Activated CD8-positive, alpha-beta memory T cell treated with anti-CD3 and anti-CD28 coated beads for 36 hours (primary cell): ENCODE results near the gene RSRC2. TPM values are rescaled to one million over a fixed set of nuclear protein-coding genes. Genes with fewer than 3 reads are reported as not detected.
"Not testable (repeated sequence)": the region's sequence is repeated elsewhere in the genome, so short reads cannot be mapped to it uniquely, and the experiment has no call there.

Experiments
- CTCF ChIA-PET: fragments of 350-600 bp; sonication (Branson Sonifier 250); formaldehyde crosslinking; loops from one replicate; lab custom pipeline; 2021; ENCODE audit warnings: antibody characterized with exemption; lab: Charles Lee
- POLR2A ChIA-PET: fragments of 350-600 bp; sonication (Branson Sonifier 250); formaldehyde crosslinking; loops from one replicate; lab custom pipeline; 2021; ENCODE audit warnings: antibody characterized with exemption; lab: Charles Lee
- total RNA-seq, 2 experiments: library from RNA; stranded (reverse); gene quantifications; one replicate each; pipeline ENCODE4 v1.2.3, GENCODE V29; 2021

RSRC2 gene
- total RNA-seq, 2 experiments from 2014 or later: 84.1 to 89.4 TPM

DNA sequence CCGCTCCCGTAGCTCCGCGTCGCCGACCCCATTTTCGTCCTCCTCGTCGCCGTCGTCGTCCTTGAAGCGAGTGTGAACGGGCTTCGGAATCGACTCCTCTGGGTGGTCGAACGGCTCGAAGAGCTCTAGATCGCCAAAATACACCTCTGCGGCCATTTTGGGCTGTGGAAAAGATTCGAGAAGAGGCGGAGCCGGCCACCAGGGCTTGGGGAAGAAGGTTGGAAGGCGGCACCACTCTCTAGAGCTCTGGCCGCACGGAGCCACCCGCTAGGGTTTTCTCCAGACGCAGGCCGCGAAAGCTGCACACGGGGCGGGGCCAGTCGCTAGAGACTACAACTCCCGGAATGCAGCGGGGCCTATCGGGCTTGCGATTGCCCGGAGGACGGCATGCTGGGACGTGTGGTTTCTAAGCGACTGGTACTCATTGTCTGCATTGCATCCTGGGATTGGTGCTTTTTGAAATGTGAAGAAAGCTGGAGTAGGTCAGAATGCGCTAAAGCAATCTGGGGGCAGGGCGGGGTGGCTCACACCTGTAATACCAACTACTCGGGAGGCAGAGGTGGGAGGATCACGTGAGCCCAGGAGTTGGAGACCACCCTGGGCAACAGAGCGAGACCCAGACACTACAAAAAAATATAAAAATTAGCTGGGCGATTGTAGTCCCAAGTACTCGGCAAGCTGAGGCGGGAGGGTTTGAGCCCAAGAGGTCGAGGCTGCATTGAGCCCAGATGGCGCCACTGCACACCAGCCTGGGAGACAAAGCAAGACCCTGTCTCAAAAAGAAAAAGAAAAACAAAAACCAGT, 25.8 kb downstream of the RSRC2 start, which contains the start of gene ZCCHC8:
TSS of gene ZCCHC8 (minus strand) at position 248 of the 804 bp plus-strand sequence. CDS start at position 156, 92 bp downstream.
- CTCF ChIA-PET: interaction anchor here (1.3 to 2.5 kb wide), 5 partner anchors 12 to 101 kb away, joined by 3 to 10 read pairs (median 3); partner anchors contain the start of genes KNTC1 and RSRC2
- POLR2A ChIA-PET: interaction anchor here (0.5 to 3.1 kb wide), 13 partner anchors 9 to 1285 kb away, joined by 3 to 48 read pairs (median 3); partner anchors contain the start of genes KNTC1 and RSRC2

DNA sequence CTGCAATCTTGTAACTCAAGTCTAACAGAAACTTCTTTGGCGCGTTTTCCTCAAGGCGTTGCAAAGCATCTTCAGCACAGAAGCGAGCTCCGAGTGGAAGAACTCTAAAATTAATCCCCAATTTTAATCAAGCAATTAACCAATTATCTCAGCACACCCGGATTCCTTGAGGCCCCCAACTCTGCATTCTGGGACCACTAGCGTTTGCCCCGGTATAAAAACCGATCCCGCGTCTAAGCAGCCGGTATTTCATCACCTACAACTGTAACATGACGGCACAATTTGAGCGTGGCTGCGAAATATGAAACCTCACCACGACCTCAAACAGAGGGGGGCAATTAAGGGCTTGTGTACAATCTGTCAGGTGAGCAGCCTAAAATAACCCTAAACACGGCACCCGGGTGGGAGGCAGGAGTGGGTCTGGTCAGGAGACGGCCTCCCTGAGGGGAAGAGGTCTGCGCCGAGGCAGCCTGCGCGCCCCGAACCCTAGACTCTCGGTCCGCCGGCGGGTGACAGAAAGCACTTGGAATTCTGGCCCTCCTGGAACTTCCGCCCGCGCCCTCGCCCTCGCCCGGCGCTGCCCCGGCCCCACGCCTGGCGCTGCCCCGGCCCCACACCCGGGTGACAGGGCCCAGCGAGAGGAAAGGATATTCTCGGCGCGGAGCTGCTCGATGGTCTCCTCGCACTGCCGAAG, 26.6 kb downstream of the RSRC2 start:
- ChIA-PET POLR2A (interaction anchor here (0.5 to 3.1 kb wide), 8 partner anchors 8 to 1285 kb away, joined by 3 to 48 read pairs (median 4); partner anchors contain the start of genes KNTC1 and RSRC2), CTCF (interaction anchor here (1.3 to 2.5 kb wide), 5 partner anchors 12 to 100 kb away, joined by 3 to 10 read pairs (median 3); partner anchors contain the start of genes KNTC1 and RSRC2)

DNA sequence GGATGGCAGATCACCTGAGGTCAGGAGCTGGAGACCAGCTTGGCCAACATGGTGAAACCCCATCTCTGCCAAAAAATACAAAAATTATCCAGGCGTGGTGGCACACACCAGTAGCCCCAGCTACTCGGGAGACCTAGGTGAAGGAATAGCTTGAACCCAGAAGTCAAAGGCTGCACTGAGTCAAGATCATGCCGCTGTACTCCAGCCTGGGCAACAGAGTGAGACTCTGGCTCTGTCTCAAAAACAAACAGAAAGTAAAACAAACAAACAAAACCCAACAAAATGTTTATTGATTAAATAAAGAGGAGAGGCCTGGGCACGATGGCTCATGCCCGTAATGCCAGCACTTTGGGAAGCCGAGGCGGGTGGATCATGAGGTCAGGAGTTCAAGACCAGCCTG, 31.5 kb downstream of the RSRC2 start:
- ChIA-PET POLR2A (no interaction called here), CTCF (interaction anchor here (1.1 kb wide), 1 partner anchor 142 kb away, joined by 3 read pairs; no protein-coding TSS in a partner anchor)

DNA sequence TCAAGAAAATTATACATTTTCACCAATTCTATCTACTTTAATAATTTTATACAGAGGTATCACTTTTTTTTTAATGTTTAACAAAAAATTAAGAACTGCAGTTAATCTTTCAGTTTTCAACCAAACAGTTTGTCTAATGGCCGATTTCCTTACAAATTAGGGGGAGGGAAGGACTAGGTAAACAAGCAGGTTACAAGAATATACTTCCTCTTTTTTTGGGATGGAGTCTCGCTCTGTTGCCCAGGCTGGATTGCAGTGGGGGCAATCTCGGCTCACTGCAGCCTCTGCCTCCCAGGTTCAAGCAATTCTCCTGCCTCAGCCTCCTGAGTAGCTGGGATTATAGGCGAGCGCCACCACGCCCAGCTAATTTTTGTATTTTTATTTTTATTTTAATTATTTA, 33.5 kb downstream of the RSRC2 start:
- POLR2A ChIA-PET, CTCF ChIA-PET: not testable (repeated sequence)

DNA sequence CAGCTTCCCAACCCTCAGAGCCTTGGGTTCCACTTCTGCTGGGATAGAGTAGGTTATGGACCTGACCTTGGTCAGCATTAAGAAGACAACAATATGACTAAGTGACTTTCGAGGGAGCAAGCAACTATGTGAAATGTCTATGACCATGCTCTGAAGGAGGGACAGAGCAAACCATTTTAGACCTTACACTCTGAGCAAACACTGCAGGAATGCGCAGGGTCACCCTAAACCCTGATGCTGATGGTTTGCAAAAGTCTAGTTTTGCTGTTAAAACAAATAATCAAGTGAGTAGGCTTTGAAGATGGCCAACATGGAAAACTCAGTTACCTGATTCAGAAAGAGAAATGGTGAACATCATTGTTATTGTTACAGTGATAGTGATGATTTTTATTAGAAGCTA, 34.7 kb downstream of the RSRC2 start:
- ChIA-PET CTCF (no interaction called here), POLR2A (interaction anchor here (1.1 kb wide), 1 partner anchor 9 kb away, joined by 7 read pairs; the partner anchor contains the start of gene ZCCHC8)

DNA sequence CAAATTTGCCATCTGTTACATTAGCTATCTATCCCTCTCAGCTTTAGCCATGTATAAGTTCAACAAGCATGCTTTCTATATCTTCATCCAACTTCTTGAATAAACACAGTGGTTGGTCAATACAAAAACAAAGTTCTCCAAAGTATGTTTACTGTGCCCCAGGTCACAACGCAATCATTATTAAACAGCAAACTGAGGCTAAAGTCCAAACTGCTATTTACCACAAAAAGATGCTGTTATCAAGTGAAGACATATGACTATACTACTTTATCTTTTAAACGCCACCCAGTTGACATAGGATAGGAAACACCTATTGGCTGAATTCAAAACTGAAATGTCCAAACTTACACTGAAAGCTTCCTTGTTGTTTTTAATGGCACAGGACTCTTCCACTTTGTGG, 37.7 kb downstream of the RSRC2 start:
- POLR2A ChIA-PET: interaction anchor here (0.6 kb wide), 1 partner anchor 113 kb away, joined by 3 read pairs; no protein-coding TSS in a partner anchor
- CTCF ChIA-PET: interaction anchor here (0.6 kb wide), 1 partner anchor 528 kb away, joined by 3 read pairs; no protein-coding TSS in a partner anchor

DNA sequence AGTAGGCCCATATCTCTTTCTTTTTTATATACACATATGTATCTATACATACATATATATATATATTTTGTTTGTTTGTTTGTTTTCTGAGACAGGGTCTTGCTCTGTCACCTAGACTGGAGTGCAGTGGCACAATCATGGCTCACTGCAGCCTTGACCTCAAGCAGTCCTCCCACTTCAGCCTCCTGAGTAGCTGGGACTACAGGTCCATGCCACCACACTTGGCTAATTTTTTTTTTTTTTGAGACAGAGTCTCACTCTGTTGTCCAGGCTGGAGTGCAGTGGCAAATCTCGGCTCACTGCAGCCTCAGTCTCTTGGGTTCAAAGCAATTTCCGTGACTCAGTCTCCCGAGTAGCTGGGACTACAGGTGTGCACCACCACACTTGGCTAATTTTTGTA, 38.9 kb downstream of the RSRC2 start:
- POLR2A ChIA-PET: not testable (repeated sequence)
- CTCF ChIA-PET: interaction anchor here (0.6 kb wide), 1 partner anchor 49 kb away, joined by 4 read pairs; no protein-coding TSS in a partner anchor

DNA sequence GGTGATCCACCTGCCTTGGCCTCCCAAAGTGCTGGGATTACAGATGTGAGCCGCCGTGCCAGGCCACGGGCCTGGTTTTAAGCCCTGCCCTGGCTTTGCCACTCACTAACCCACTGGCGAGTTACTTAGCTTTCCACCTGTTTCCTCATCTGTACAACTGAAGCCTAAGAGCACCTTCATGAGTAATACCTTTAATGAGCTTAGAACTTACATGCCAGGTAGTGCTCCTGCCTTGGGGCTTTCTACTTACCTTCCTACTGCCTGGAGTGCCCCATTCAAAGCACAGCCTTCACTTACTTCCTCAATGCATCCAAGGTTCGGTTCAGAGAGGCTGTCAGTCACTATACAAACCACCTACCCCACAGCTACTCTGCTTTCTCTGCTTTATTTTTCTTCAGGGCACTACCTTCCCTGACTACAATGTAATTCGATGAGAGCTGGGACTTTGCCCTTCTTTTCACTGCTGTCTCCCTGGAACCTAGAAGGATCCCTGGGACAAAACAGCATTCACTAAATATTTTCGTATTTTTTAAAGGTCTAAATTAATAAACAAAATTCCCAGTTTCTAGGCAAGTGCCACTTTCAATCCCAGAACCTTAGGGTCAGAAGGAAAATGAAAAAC, 39.8 kb downstream of the RSRC2 start:
- ChIA-PET CTCF (interaction anchor here (0.7 kb wide), 1 partner anchor 99 kb away, joined by 3 read pairs; no protein-coding TSS in a partner anchor), POLR2A (no interaction called here)

DNA sequence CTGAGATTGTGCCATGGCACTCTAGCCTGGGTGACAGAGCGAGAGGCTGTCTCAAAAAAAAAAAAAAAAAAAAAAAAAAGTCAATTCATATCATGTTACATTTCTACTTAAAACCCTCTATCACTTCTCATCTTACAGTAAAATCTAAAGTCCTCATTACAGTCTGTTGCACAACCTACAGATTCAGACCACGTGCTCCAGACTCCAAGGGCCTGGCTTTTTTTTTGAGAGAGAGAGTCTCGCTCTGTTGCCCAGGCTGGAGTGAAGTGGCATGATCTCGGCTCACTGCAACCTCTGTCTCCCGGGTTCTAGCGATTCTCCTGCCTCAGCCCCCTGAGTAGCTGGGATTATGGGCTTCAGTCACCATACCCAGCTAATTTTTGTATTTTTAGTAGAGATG, 40.4 kb downstream of the RSRC2 start:
- CTCF ChIA-PET: interaction anchor here (0.7 kb wide), 1 partner anchor 100 kb away, joined by 3 read pairs; no protein-coding TSS in a partner anchor
- POLR2A ChIA-PET: not testable (repeated sequence)

DNA sequence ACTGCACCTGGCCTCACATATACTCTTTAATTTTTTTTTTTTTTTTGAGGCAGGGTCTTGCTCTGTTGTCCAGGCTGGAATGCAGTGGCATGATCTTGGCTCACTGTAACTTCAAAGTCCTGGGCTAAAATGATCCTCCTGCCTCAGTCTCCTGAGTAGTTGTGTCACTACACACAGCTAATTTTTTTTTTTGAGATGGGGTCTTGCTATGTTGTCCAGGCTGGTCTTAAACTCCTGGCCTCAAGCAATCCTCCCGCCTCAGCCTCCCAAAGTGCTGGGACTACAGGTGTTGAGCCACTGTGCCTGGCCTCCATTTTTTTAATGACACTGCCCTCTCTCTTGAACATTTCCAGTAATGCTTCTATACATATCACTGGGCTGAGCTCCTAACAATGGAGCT, 42.4 kb downstream of the RSRC2 start:
- ChIA-PET POLR2A (interaction anchor here (0.9 kb wide), 1 partner anchor 14 kb away, joined by 3 read pairs; no protein-coding TSS in a partner anchor), CTCF (interaction anchor here (0.6 to 1.3 kb wide), 3 partner anchors 14 to 17 kb away, joined by 3 to 4 read pairs (median 3); partner anchors contain the start of gene ZCCHC8)

DNA sequence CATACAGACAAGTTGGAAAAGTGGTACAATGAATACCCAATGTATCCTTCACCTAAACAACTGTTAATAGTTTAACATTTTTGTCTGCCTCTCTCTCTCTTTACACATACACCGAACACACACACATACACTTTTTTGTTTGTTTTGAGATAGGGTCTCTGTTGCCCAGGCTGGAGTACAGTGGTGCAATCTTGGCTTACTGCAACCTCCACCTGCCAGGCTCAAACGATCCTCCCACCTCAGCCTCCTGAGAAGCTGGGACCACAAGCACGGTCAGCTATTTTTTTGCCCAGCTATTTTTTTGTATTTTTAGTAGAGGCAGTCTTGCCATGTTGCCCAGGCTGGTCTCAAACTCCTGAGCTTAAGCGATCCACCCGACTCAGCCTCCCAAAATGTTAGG, 42.8 kb downstream of the RSRC2 start:
- POLR2A ChIA-PET: interaction anchor here (0.9 kb wide), 1 partner anchor 15 kb away, joined by 3 read pairs; no protein-coding TSS in a partner anchor
- CTCF ChIA-PET: interaction anchor here (0.6 to 1.3 kb wide), 3 partner anchors 14 to 17 kb away, joined by 3 to 4 read pairs (median 3); partner anchors contain the start of gene ZCCHC8

DNA sequence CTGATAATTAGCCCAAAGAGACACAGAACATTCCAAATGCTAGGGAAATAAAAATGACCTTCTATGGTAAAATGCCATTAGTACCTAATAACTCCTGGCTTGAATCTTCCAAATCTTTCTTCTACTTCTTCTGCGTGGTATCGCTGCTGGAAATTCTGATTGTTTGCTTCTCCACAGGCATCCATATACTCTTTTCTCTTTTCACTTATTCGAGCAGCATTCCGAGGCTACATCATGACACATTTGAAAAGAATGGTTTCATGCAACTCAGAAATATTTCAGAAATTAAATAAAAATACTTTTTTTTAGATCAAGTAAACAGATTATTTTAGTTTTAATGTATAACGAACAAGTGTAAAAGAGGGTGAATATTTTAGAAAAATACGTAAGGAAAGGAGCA, 44.9 kb downstream of the RSRC2 start:
- CTCF ChIA-PET: no interaction called here
- POLR2A ChIA-PET: no interaction called here

DNA sequence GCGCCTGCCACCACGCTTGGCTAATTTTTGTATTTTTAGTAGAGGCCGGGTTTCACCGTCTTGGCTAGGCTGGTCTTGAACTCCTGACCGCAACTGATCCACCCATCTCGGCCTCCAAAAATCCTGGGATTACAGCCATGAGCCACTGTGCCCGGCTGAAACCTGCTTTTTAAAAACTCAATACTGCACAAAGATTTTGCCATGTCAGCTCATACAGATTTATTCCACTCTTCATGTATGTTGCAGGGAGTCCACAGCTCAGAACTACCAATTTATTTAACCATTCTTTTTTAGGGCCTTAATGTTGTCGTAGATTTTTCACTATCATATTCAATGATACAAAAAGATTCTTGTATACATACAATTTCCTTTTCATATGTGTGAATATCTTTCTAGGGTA, 46.0 kb downstream of the RSRC2 start:
- CTCF ChIA-PET: no interaction called here

DNA sequence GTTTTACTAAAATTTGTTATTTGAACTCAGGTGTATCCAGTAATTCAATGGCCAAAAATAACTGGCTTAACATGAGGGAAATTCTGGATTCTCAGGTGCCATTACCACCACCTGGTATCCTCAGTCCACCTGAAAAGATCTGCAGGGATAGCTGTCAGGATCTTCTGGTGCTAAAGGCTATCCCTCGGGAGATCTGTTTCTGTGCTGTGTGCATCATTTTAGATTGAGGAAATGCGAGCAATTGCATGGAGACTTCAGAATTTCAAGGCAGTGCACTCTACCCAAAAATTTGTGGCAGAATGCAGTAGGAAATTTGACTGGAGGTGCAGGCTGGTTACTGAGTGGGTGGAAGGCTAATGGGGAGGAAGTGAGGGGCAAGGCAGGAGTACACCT, 52.4 kb downstream of the RSRC2 start:
- ChIA-PET POLR2A (interaction anchor here (1.1 kb wide), 1 partner anchor 74 kb away, joined by 4 read pairs; no protein-coding TSS in a partner anchor), CTCF (interaction anchor here (1.2 to 3.8 kb wide), 2 partner anchors 74 to 77 kb away, joined by 3 to 43 read pairs; no protein-coding TSS in a partner anchor)

More for the DNA sequence above, 46.0 kb downstream of the RSRC2 start:
- POLR2A ChIA-PET: no interaction called here

DNA sequence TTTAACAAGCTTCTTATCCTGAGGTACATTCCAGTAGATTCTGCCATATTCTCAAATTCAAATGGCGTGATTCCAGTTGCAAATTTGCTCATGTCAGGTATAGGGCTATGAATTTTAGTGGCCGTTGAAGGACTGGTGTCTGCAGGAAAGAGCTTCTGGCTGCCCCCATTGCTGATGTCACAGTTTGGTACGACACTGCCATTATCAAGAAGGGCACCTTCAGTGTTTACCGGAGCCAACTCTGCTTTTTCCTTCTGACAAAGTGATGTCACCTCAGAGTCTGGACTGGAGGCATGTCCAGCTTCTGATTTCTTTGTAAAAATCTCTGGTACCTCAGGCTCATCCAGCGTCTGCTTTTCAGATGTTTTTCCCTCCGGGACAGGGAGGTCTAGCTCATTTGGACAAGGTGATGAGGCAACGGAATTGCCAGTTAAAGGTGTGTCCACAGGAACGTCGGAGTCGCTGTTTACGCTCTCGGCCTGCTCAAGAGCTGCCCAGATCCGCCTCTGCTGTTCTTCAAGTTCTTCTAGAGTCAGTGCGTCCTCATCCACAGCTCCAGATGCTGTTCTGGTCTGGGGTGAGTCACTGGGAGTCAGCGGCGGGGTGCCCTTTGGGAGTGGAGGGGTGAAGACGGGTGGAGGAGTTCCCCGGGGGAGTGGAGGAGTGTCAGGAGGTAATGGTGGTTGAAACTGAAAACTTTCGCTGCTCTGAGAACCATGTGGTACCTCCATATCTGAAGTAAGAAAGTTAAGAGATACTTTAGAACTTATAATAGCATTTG, 53.0 kb downstream of the RSRC2 start:
- ChIA-PET CTCF (interaction anchor here (0.6 to 3.8 kb wide), 6 partner anchors 20 to 760 kb away, joined by 3 to 43 read pairs (median 4); partner anchors contain the start of gene CLIP1), POLR2A (interaction anchor here (1.1 kb wide), 1 partner anchor 74 kb away, joined by 4 read pairs; no protein-coding TSS in a partner anchor)

DNA sequence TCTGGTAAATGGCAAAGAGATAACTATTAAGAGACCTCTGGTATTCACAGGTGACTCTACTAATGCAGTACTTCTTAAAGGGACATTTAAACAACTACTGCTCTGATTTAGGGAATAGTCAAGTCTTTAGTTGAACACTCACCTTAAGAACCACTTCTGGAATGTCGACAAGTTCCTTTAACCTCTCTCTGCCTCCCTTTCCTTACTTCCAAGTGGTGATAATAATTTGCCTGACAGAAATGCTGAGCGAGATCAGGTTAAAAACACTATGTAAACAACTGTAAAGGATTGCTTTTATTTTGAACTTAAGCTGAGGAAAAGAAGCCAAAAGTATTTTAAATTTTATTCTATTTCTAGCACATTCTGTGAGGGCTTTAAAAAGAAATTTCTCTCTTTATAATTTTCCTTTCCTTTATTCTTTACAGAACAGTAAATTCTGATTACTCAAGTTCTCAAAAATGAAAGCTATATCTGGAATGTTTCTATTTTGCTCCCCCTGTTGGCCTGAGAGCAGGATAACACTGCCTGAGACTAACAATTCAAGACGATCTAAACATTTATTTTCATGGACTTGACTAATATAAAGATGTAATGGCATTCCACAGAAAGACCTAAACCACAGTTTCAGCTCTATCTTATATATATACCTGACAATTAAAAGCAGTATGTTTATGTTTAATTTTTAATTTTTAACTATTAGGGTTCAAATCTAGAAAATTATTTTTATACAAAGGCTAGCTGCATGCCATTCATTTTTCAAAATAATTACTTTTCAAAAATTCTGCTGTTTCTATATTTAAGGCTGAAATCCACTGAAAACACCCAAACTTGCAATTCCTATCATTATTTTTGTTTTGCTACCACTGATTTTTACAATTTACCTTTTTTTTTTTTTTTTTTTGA, 55.2 kb downstream of the RSRC2 start:
- ChIA-PET CTCF (interaction anchor here (0.6 to 3.8 kb wide), 15 partner anchors 9 to 1031 kb away, joined by 3 to 43 read pairs (median 4); no protein-coding TSS in a partner anchor), POLR2A (interaction anchor here (0.6 kb wide), 2 partner anchors 66 to 178 kb away, joined by 4 read pairs; no protein-coding TSS in a partner anchor)
